KMS-11 (cell line): ENCODE results near the gene HAPLN2.

ENCODE experiments used
- H2AFZ ChIP-seq: fragments of 200-600 bp; sonication (generic); 2 replicates; pipeline ENCODE4 v1.6.1; 2016; ENCODE audit warnings: antibody characterized with exemption, mixed run types, low read depth
- H3K27ac ChIP-seq: fragments of 200-600 bp; sonication (generic); 2 replicates; pipeline ENCODE4 v1.6.1; 2016; ENCODE audit warnings: mild to moderate bottlenecking, mixed run types
- H3K27me3 ChIP-seq: fragments of 200-600 bp; sonication (generic); 2 replicates; pipeline ENCODE4 v1.6.1; 2017; ENCODE audit warnings: mild to moderate bottlenecking, low read depth, mixed run types, moderate library complexity; ENCODE audit not compliant: insufficient read depth
- H3K36me3 ChIP-seq: fragments of 200-600 bp; sonication (generic); 2 replicates; pipeline ENCODE4 v1.6.1; 2017; ENCODE audit warnings: mild to moderate bottlenecking, mixed run types; ENCODE audit not compliant: insufficient read depth
- H3K4me1 ChIP-seq: fragments of 200-600 bp; sonication (generic); 2 replicates; pipeline ENCODE4 v1.6.1; 2016; ENCODE audit warnings: mild to moderate bottlenecking, low read depth, mixed run types; ENCODE audit not compliant: poor library complexity, severe bottlenecking
- H3K4me2 ChIP-seq: fragments of 200-600 bp; sonication (generic); 2 replicates; pipeline ENCODE4 v1.7.0; 2016; ENCODE audit warnings: mild to moderate bottlenecking, mixed run types
- H3K4me3 ChIP-seq: fragments of 200-600 bp; sonication (generic); IDR thresholded peaks from 2 replicates; pipeline ENCODE4 v1.6.1; 2017; ENCODE audit warnings: low read depth, low read length, mixed read lengths; ENCODE audit not compliant: insufficient read depth
- H3K79me2 ChIP-seq: fragments of 200-600 bp; sonication (generic); 2 replicates; pipeline ENCODE4 v1.6.1; 2016; ENCODE audit warnings: low read depth, mixed run types; ENCODE audit not compliant: insufficient read depth
- H3K9ac ChIP-seq: fragments of 200-600 bp; sonication (generic); 2 replicates; pipeline ENCODE4 v1.6.1; 2016; ENCODE audit warnings: mild to moderate bottlenecking, mixed run types
- H4K20me1 ChIP-seq: fragments of 200-600 bp; sonication (generic); 2 replicates; pipeline ENCODE4 v1.6.1; 2016; ENCODE audit warnings: mild to moderate bottlenecking, mixed run types; ENCODE audit not compliant: insufficient read depth
- TF ChIP-seq, protein P1 (sequence below): fragments of 200-600 bp; sonication (generic); conservative IDR thresholded peaks from 2 replicates; pipeline ENCODE4 v1.6.1; 2017; ENCODE audit warnings: low read depth, mild to moderate bottlenecking, antibody characterized with exemption, low read length, moderate library complexity, mixed read lengths

HAPLN2 gene

DNA sequence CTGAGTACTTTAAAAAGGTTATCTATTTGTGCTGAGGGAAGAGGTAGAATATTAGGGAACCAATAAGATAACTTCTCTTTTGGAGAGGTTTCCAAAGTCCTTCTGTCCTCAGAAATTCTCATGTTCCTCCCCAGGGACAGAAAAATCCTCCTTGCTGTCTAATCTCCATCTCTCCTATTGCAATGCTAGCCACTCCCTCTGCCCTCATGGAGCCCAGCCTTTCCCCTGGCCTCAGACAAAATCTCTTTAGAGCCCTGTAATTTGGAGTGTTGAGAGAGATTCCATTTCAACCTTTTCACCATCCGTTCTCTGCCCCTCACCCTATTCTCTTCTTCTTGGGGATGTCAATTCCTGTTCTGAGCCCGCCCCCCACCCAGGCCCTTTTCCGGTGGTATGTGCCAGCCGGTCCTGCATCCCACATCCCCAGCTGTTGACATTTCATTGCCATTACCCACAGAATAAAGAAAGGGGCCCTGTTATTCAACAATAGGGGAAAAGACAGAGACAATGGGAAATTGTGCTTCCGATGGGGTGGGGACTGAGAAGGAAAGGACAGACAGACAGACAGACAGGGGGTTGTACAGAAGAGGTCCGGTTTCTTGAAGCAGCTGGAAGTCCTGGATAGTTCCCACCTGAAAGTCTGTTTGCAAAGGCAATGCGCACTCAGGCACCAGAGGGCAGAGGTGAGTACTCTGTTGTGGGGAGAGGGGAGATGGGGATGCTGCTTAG is at the start of gene HAPLN2:
Gene HAPLN2, plus strand, starts transcription at position 563 of the 729 bp plus-strand sequence. CDS start 4,076 bp downstream, outside the sequence.
- Histone ChIP-seq H3K4me2 (no peak within 1 kb of the TSS), H3K79me2 (no peaks in the 10 kb centered on the region), H3K4me1 (peaks cover 9% of the 10 kb centered on the region), H3K27ac (no peak within 1 kb of the TSS), H2AFZ (no peak within 1 kb of the TSS), H3K4me3 (no peak within 1 kb of the TSS), H3K36me3 (no peaks in the 10 kb centered on the region), H3K9ac (no peak within 1 kb of the TSS), H4K20me1 (no peaks in the 10 kb centered on the region), H3K27me3 (peaks cover 99% of the 10 kb centered on the region)
- TF ChIP-seq, protein P1, sequence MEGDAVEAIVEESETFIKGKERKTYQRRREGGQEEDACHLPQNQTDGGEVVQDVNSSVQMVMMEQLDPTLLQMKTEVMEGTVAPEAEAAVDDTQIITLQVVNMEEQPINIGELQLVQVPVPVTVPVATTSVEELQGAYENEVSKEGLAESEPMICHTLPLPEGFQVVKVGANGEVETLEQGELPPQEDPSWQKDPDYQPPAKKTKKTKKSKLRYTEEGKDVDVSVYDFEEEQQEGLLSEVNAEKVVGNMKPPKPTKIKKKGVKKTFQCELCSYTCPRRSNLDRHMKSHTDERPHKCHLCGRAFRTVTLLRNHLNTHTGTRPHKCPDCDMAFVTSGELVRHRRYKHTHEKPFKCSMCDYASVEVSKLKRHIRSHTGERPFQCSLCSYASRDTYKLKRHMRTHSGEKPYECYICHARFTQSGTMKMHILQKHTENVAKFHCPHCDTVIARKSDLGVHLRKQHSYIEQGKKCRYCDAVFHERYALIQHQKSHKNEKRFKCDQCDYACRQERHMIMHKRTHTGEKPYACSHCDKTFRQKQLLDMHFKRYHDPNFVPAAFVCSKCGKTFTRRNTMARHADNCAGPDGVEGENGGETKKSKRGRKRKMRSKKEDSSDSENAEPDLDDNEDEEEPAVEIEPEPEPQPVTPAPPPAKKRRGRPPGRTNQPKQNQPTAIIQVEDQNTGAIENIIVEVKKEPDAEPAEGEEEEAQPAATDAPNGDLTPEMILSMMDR, result peak; percentile 85

DNA sequence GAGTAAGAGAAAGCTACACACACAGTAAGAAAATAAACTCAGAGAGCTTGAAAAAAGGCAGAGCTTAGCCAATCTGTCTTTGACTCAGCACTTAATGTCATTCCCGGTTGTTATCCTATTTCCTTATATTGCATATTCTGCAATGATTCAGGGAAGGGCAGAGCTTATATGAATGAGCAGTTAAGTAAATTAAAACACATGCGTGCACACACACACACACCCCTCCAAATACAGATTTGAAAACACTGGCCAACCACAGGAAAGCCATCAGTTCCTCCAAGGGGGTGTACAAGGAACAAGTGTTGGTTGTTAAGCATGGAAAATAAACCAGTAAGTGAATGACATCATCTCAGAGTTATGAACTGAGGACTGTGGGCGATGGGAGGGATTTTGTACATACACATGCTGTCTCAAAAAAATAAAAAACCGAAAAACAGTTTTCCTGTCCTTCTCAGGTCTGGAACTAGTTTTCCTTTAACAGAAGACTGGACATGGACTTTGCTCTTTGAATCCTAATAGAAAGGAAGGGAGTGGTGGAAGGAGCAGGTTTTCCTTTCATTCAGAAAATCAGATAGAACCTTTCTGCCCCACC is 47.9 kb upstream of the HAPLN2 start:
- Histone ChIP-seq H3K27ac (no peak overlapping the region), H3K36me3 (no peaks in the 10 kb centered on the region), H3K4me2 (peak overlapping the region; percentile 70), H3K4me1 (peaks cover 13% of the 10 kb centered on the region), H4K20me1 (no peaks in the 10 kb centered on the region), H3K4me3 (no peak overlapping the region), H2AFZ (peak overlapping the region; percentile 62; the same call in 1 of the 2 replicates), H3K79me2 (no peaks in the 10 kb centered on the region), H3K27me3 (peaks cover 4% of the 10 kb centered on the region; the same call in 1 of the 2 replicates), H3K9ac (no peak overlapping the region; the same call in 1 of the 2 replicates)
- TF ChIP-seq, protein P1, result no peak

DNA sequence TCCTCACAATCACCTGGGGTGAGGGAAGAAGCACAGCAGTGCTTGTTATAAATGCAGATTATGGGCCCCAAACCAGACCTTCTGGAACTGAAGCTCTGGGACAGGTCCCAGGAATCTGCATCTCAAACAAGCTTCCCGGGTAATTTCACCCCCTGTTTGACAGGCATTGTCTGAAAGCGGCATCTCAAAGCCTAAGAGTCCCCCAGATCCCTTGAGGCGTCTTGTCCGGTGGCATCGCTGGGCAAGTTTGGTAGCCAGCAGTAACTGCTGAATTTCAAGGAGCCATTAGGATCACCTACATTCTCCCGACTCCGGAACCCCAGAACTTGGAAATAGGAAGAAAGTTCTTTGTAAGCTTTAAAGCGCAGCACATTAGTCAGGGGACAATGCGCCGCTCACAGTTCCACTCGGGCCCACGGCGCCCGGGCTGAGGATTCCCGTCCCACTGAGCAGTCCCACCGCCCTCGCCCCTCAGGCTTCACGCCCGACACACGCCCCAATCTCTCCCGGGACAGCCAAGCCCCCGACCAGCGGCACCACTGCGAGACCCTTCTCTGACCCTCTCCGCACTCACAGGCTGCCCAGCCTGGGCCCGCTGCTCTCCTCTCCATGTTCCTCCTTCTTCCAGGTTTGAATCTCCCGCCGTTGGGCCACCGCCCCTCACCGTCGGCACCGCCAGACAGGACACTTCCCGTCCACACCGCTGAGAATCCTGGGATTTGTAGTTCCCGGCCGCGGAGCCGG is 47.1 kb upstream of the HAPLN2 start, which contains the start of gene IQGAP3:
Gene IQGAP3, minus strand, starts transcription at position 647 of the 744 bp plus-strand sequence. Its CDS starts 36 bp downstream, at position 611.
- Histone ChIP-seq H3K9ac (peak within 1 kb of the TSS; percentile 8; the same call in 1 of the 2 replicates), H2AFZ (peak within 1 kb of the TSS; percentile 62), H3K36me3 (no peaks in the 10 kb centered on the region), H3K4me1 (peaks cover 13% of the 10 kb centered on the region), H3K4me2 (peak within 1 kb of the TSS; percentile 70), H4K20me1 (no peaks in the 10 kb centered on the region), H3K27ac (no peak within 1 kb of the TSS), H3K79me2 (no peaks in the 10 kb centered on the region), H3K4me3 (peak within 1 kb of the TSS; percentile 97), H3K27me3 (peaks cover 4% of the 10 kb centered on the region; the same call in 1 of the 2 replicates)
- TF ChIP-seq, protein P1, result no peak

DNA sequence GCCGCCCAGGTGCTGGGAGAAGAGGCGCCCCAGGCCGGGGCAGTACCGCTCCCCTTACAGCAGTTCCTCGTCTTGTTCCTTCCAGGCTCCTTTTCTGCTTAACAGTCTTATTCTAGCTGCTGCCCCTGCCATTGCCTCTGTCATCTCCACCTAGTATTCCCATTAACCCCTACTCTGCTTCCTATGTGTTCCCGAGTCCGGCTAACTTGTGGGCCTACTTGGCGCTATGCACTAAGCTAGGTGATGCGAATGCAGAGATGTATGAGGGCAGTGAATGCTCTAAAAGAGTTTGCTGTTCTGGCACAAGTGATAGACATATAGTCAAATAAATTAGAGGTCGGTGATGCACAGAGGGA is 46.6 kb upstream of the HAPLN2 start:
- H4K20me1 ChIP-seq, result no peaks in the 10 kb centered on the region
- H3K4me2 ChIP-seq, result peak overlapping the region; percentile 70
- no peaks in the 10 kb centered on the region for H3K36me3 ChIP-seq
- no peak overlapping the region; the same call in 1 of the 2 replicates for H3K9ac ChIP-seq
- peak overlapping the region; percentile 97 for H3K4me3 ChIP-seq
- H3K79me2 ChIP-seq, result no peaks in the 10 kb centered on the region
- peak overlapping the region; percentile 62 for H2AFZ ChIP-seq
- H3K4me1 ChIP-seq, result peaks cover 13% of the 10 kb centered on the region
- H3K27ac ChIP-seq, result no peak overlapping the region
- TF ChIP-seq, protein P1, result no peak
- H3K27me3 ChIP-seq, result peaks cover 4% of the 10 kb centered on the region; the same call in 1 of the 2 replicates
